Osteoblast (primary cell): ENCODE data around the gene CIBAR2. TPM values are rescaled to one million over a fixed set of nuclear protein-coding genes. Genes with fewer than 3 reads are reported as not detected.

Source experiments
- DNase-seq: peaks from one replicate; pipeline ENCODE4 v3.0.0; 2011; ENCODE audit warnings: low spot score, mixed read lengths; ENCODE audit not compliant: insufficient read length; ENCODE audit errors: missing footprints
- H2AFZ ChIP-seq: 2 replicates; pipeline ENCODE4 v1.6.0; 2011; ENCODE audit warnings: mild to moderate bottlenecking, low read length
- H3K27ac ChIP-seq: 2 replicates; pipeline ENCODE4 v1.5.1; 2011; ENCODE audit warnings: mild to moderate bottlenecking, low read depth, low read length, moderate library complexity
- H3K27me3 ChIP-seq: 2 replicates; pipeline ENCODE4 v1.6.0; 2012; ENCODE audit warnings: mild to moderate bottlenecking, control low read depth, inconsistent platforms, low read length, moderate library complexity; ENCODE audit not compliant: insufficient read depth
- H3K36me3 ChIP-seq: 2 replicates; pipeline ENCODE4 v1.5.1; 2011; ENCODE audit warnings: mild to moderate bottlenecking, low read length, control low read depth, moderate library complexity; ENCODE audit not compliant: insufficient read depth
- H3K4me1 ChIP-seq: 2 replicates; pipeline ENCODE4 v1.5.1; 2011; ENCODE audit warnings: mild to moderate bottlenecking, low read length, control low read depth, moderate library complexity; ENCODE audit not compliant: insufficient read depth
- H3K4me2 ChIP-seq: 2 replicates; pipeline ENCODE4 v1.6.0; 2011; ENCODE audit warnings: mild to moderate bottlenecking, low read length; ENCODE audit not compliant: insufficient read depth
- H3K4me3 ChIP-seq: fragments of 200-600 bp; sonication (generic); 3 replicates; pipeline ENCODE4 v1.5.1; 2012; ENCODE audit warnings: mild to moderate bottlenecking, low read length, inconsistent platforms; ENCODE audit not compliant: insufficient read depth
- H3K79me2 ChIP-seq: 2 replicates; pipeline ENCODE4 v1.6.0; 2012; ENCODE audit warnings: mild to moderate bottlenecking, low read length, control low read depth, inconsistent platforms; ENCODE audit not compliant: insufficient read depth
- H3K9me3 ChIP-seq: 2 replicates; pipeline ENCODE4 v1.5.1; 2011; ENCODE audit warnings: low read depth, low read length, control low read depth
- H4K20me1 ChIP-seq: 2 replicates; pipeline ENCODE4 v1.6.0; 2012; ENCODE audit warnings: mild to moderate bottlenecking, low read length, control low read depth; ENCODE audit not compliant: insufficient read depth
- total RNA-seq: library from RNA; depleted of rRNA; stranded (reverse); fragments of >200 nt; gene quantifications from 2 replicates; pipeline ENCODE4 v1.2.3, GENCODE V29; 2012
- TF ChIP-seq, protein P1 (sequence below): IDR thresholded peaks from 2 replicates; pipeline ENCODE4 v1.5.1; 2011; ENCODE audit warnings: mild to moderate bottlenecking, low read depth, low read length, moderate library complexity; ENCODE audit errors: extremely low read depth

Gene CIBAR2
- total RNA-seq, 1 donor, result under 0.01 TPM

DNA sequence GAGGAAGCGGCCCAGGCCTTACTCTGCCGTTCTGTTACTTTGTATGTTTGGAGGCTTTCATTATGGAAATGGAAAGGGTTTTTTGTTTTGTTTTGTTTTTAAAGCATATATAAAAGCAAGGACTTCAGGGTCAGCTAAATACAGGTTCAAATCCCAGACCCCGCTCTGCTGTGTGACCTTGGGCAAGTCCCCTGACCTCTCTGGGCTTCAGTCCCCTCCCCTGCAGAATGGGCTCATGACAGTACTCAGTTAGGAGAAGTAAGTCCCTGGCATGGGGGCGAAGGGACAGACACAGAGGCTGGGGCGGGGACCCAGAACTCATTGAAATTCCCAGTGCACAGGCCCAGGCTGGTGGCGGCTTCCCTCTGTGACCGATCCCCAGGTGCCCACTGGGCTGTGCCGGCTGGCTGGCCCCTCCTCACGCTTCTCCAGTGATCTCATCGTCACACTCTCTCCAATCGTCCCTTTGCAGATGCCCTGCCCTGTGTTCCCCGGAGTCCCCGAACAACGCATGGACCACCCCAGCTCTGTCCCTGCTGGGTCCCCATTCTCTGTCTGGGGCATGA is 979 bp upstream of the CIBAR2 start:
- DNase-seq, result no peak
- Histone ChIP-seq H3K36me3 (no peaks in the 10 kb centered on the region), H2AFZ (no peak overlapping the region), H3K27me3 (no peaks in the 10 kb centered on the region), H4K20me1 (no peaks in the 10 kb centered on the region), H3K4me3 (no peak overlapping the region), H3K9me3 (no peaks in the 10 kb centered on the region), H3K27ac (no peak overlapping the region), H3K4me1 (peaks cover 4% of the 10 kb centered on the region), H3K79me2 (no peaks in the 10 kb centered on the region), H3K4me2 (no peak overlapping the region)
- TF ChIP-seq, protein P1, sequence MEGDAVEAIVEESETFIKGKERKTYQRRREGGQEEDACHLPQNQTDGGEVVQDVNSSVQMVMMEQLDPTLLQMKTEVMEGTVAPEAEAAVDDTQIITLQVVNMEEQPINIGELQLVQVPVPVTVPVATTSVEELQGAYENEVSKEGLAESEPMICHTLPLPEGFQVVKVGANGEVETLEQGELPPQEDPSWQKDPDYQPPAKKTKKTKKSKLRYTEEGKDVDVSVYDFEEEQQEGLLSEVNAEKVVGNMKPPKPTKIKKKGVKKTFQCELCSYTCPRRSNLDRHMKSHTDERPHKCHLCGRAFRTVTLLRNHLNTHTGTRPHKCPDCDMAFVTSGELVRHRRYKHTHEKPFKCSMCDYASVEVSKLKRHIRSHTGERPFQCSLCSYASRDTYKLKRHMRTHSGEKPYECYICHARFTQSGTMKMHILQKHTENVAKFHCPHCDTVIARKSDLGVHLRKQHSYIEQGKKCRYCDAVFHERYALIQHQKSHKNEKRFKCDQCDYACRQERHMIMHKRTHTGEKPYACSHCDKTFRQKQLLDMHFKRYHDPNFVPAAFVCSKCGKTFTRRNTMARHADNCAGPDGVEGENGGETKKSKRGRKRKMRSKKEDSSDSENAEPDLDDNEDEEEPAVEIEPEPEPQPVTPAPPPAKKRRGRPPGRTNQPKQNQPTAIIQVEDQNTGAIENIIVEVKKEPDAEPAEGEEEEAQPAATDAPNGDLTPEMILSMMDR, result no peak

DNA sequence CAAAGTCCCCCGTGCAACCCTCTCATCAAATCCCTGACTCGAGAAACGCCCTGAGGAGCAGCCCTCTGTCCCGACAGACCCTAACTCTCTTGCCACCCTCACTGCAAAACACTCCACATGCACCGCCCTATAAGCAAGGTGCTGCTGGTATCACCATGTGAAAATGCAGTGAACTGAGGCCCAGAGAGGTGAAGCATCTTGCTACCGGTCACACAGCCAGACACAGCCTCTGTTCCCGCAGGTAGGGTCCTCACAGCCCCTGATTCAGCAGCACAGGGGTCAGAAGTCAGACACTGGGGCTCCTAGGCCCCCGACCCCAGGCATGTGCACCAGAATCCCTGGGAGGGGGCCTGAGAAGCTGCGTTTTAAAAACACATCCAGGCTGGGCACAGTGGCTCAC is 1.1 kb downstream of the CIBAR2 start:
- H3K27ac ChIP-seq, result no peak overlapping the region
- peak; percentile 34 for DNase-seq
- no peaks in the 10 kb centered on the region for H4K20me1 ChIP-seq
- H3K27me3 ChIP-seq, result no peaks in the 10 kb centered on the region
- TF ChIP-seq, protein P1, result no peak
- peaks cover 4% of the 10 kb centered on the region for H3K4me1 ChIP-seq
- no peaks in the 10 kb centered on the region for H3K9me3 ChIP-seq
- no peak overlapping the region for H3K4me2 ChIP-seq
- H3K4me3 ChIP-seq, result no peak overlapping the region
- H3K36me3 ChIP-seq, result no peaks in the 10 kb centered on the region
- no peak overlapping the region for H2AFZ ChIP-seq
- no peaks in the 10 kb centered on the region for H3K79me2 ChIP-seq

DNA sequence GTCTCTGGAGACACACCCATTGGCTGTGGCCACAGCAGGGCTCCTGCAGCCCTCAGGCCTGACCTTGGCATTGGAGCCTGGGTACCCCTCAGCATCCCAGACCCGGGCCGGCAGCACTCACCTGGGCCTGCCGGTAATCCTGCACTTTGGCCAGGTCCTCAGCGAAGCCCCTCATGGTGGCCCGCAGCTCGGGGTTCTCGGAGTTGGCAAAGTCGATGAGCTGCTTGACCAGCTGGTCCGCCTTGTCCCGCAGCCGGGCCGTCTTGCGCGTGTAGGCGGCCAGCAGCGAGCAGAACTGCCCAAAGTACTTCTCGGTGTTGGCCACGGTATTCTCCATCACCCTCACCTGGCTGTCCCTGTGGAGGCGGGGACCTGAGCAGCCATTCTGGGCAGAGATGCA is 2.2 kb downstream of the CIBAR2 start:
- H3K79me2 ChIP-seq, result no peaks in the 10 kb centered on the region
- no peak overlapping the region for H3K4me2 ChIP-seq
- TF ChIP-seq, protein P1, result no peak
- peak; percentile 39 for DNase-seq
- no peaks in the 10 kb centered on the region for H3K9me3 ChIP-seq
- H3K27ac ChIP-seq, result no peak overlapping the region
- H3K4me1 ChIP-seq, result peaks cover 2% of the 10 kb centered on the region
- no peak overlapping the region for H3K4me3 ChIP-seq
- no peaks in the 10 kb centered on the region for H4K20me1 ChIP-seq
- no peaks in the 10 kb centered on the region for H3K36me3 ChIP-seq
- H2AFZ ChIP-seq, result no peak overlapping the region
- peaks cover 7% of the 10 kb centered on the region for H3K27me3 ChIP-seq

DNA sequence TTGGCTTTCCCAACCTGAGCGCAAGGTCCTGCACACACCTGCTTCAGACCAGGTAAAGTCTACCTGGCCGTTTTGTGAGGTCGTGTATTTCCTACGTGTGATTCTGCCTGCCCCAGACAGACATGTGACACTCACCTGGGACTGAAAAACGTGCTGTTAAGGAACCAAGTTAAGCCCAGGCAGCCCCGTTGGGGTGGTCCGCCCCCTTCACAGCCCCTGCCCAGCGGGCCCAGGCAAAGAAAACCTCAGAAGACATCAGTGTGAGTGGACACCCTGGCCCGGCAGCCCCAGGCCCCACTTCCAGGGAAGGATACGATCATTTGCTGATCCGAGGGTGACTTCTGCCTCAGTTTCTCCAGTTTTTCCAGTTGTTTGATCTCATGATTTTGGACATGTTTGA is 4.7 kb downstream of the CIBAR2 start:
- H3K27me3 ChIP-seq, result peaks cover 9% of the 10 kb centered on the region
- no peaks in the 10 kb centered on the region for H3K79me2 ChIP-seq
- no peak overlapping the region for H3K4me2 ChIP-seq
- no peaks in the 10 kb centered on the region for H3K9me3 ChIP-seq
- no peaks in the 10 kb centered on the region for H3K36me3 ChIP-seq
- H3K27ac ChIP-seq, result no peak overlapping the region
- TF ChIP-seq, protein P1, result no peak
- no peaks in the 10 kb centered on the region for H4K20me1 ChIP-seq
- DNase-seq, result peak; percentile 44
- no peaks in the 10 kb centered on the region for H3K4me1 ChIP-seq
- no peak overlapping the region for H2AFZ ChIP-seq
- H3K4me3 ChIP-seq, result no peak overlapping the region
